ACC112 (cell line): ENCODE data around the gene MYD88.
"Not testable (repeated sequence)": the region's sequence is repeated elsewhere in the genome, so short reads cannot be mapped to it uniquely, and the experiment has no call there.

Experiments used
- H2AFZ ChIP-seq: fragments of 200-600 bp; sonication (generic); one replicate; pipeline ENCODE4 v1.6.0; 2017; ENCODE audit warnings: antibody characterized with exemption, low read length; ENCODE audit not compliant: unreplicated experiment
- H3K27ac ChIP-seq: fragments of 200-600 bp; sonication (generic); 2 replicates; pipeline ENCODE4 v1.5.1; 2014; ENCODE audit warnings: low read depth, mild to moderate bottlenecking, antibody characterized with exemption, low read length, moderate library complexity
- H3K27me3 ChIP-seq: fragments of 200-600 bp; sonication (generic); 2 replicates; pipeline ENCODE4 v1.6.1; 2014; ENCODE audit warnings: mild to moderate bottlenecking, antibody characterized with exemption, low read length, moderate library complexity, mixed read lengths; ENCODE audit not compliant: insufficient read depth
- H3K36me3 ChIP-seq: fragments of 200-600 bp; sonication (generic); 2 replicates; pipeline ENCODE4 v1.6.1; 2016; ENCODE audit warnings: mild to moderate bottlenecking, antibody characterized with exemption, low read length, moderate library complexity, mixed read lengths; ENCODE audit not compliant: insufficient read depth
- H3K4me1 ChIP-seq: fragments of 200-600 bp; sonication (generic); one replicate; pipeline ENCODE4 v1.6.1; 2016; ENCODE audit warnings: low read length, mixed read lengths; ENCODE audit not compliant: insufficient read depth, unreplicated experiment, control insufficient read depth
- H3K4me3 ChIP-seq: fragments of 200-600 bp; sonication (generic); 2 replicates; pipeline ENCODE4 v1.5.1; 2014; ENCODE audit warnings: mild to moderate bottlenecking, low read depth, low read length
- H3K79me2 ChIP-seq: fragments of 200-600 bp; sonication (generic); one replicate; pipeline ENCODE4 v1.6.0; 2016; ENCODE audit warnings: low read length; ENCODE audit not compliant: control insufficient read depth, unreplicated experiment, insufficient read depth

MYD88 gene

GRCh38 chr3:38127611-38128302 lies 10.7 kb upstream of the MYD88 start:
- no peak overlapping the region for H3K27ac ChIP-seq
- peaks cover 15% of the 10 kb centered on the region; the same call in 1 of the 2 replicates for H3K36me3 ChIP-seq
- H2AFZ ChIP-seq = no peak overlapping the region
- peaks cover 3% of the 10 kb centered on the region for H3K79me2 ChIP-seq
- no peak overlapping the region for H3K4me3 ChIP-seq
- no peaks in the 10 kb centered on the region for H3K4me1 ChIP-seq
- no peaks in the 10 kb centered on the region for H3K27me3 ChIP-seq

GRCh38 chr3:38128303-38128655 lies 10.2 kb upstream of the MYD88 start:
- H3K27me3 ChIP-seq = no peaks in the 10 kb centered on the region
- H2AFZ ChIP-seq = no peak overlapping the region
- H3K4me3 ChIP-seq = no peak overlapping the region
- no peak overlapping the region for H3K27ac ChIP-seq
- peaks cover 15% of the 10 kb centered on the region; the same call in 1 of the 2 replicates for H3K36me3 ChIP-seq
- peaks cover 4% of the 10 kb centered on the region for H3K4me1 ChIP-seq
- H3K79me2 ChIP-seq = peaks cover 3% of the 10 kb centered on the region

- peaks cover 15% of the 10 kb centered on the region; the same call in 1 of the 2 replicates for H3K36me3 ChIP-seq
- peaks cover 11% of the 10 kb centered on the region for H3K4me1 ChIP-seq
- H3K4me3 ChIP-seq = no peak overlapping the region
- peaks cover 3% of the 10 kb centered on the region for H3K79me2 ChIP-seq
- no peak overlapping the region for H3K27ac ChIP-seq
- H2AFZ ChIP-seq = no peak overlapping the region
- H3K27me3 ChIP-seq = no peaks in the 10 kb centered on the region
Observed at GRCh38 chr3:38129058-38129457, 9.4 kb upstream of the MYD88 start.

- Histone ChIP-seq H3K36me3 (peaks cover 19% of the 10 kb centered on the region; the same call in 1 of the 2 replicates), H3K27ac (no peak overlapping the region), H3K4me1 (peaks cover 13% of the 10 kb centered on the region), H3K27me3 (no peaks in the 10 kb centered on the region), H3K4me3 (no peak overlapping the region), H2AFZ (no peak overlapping the region), H3K79me2 (peaks cover 7% of the 10 kb centered on the region)
Observed at GRCh38 chr3:38130631-38131065, 7.8 kb upstream of the MYD88 start.

GRCh38 chr3:38131621-38132369 lies 6.7 kb upstream of the MYD88 start:
- Histone ChIP-seq H3K79me2 (peaks cover 18% of the 10 kb centered on the region), H3K4me3 (no peak overlapping the region), H3K36me3 (peaks cover 19% of the 10 kb centered on the region; the same call in 1 of the 2 replicates), H3K27ac (no peak overlapping the region), H3K4me1 (peaks cover 13% of the 10 kb centered on the region), H3K27me3 (no peaks in the 10 kb centered on the region), H2AFZ (no peak overlapping the region)

- Histone ChIP-seq H3K4me1 (peaks cover 20% of the 10 kb centered on the region), H3K36me3 (peaks cover 19% of the 10 kb centered on the region; the same call in 1 of the 2 replicates), H3K27me3 (no peaks in the 10 kb centered on the region), H3K4me3 (no peak overlapping the region), H3K27ac (no peak overlapping the region), H2AFZ (no peak overlapping the region), H3K79me2 (peaks cover 19% of the 10 kb centered on the region)
Observed at GRCh38 chr3:38133209-38133556, 5.3 kb upstream of the MYD88 start.

GRCh38 chr3:38133557-38134405 lies 4.7 kb upstream of the MYD88 start:
- Histone ChIP-seq H3K36me3 (peaks cover 16% of the 10 kb centered on the region; the same call in 1 of the 2 replicates), H2AFZ (no peak overlapping the region), H3K4me1 (peaks cover 21% of the 10 kb centered on the region), H3K4me3 (no peak overlapping the region), H3K27me3 (no peaks in the 10 kb centered on the region), H3K79me2 (peaks cover 21% of the 10 kb centered on the region), H3K27ac (no peak overlapping the region)

GRCh38 chr3:38134517-38135143 lies 3.8 kb upstream of the MYD88 start:
- not testable (repeated sequence) for H3K4me3 ChIP-seq, H3K27me3 ChIP-seq, H3K27ac ChIP-seq, H2AFZ ChIP-seq
- Histone ChIP-seq H3K4me1 (peaks cover 23% of the 10 kb centered on the region), H3K36me3 (peaks cover 12% of the 10 kb centered on the region; the same call in 1 of the 2 replicates), H3K79me2 (peaks cover 29% of the 10 kb centered on the region)

GRCh38 chr3:38135621-38136277 lies 2.7 kb upstream of the MYD88 start:
- Histone ChIP-seq H3K4me3 (peak overlapping the region; percentile 99), H3K4me1 (peaks cover 33% of the 10 kb centered on the region), H3K36me3 (peaks cover 12% of the 10 kb centered on the region; the same call in 1 of the 2 replicates), H3K79me2 (peaks cover 39% of the 10 kb centered on the region)
- H2AFZ ChIP-seq, H3K27me3 ChIP-seq, H3K27ac ChIP-seq: not testable (repeated sequence)

- Histone ChIP-seq H3K79me2 (peaks cover 37% of the 10 kb centered on the region), H2AFZ (peak overlapping the region; percentile 88)
Observed at GRCh38 chr3:38136393-38136776, 2.1 kb upstream of the MYD88 start.

More at GRCh38 chr3:38136393-38136776, 2.1 kb upstream of the MYD88 start:
- peaks cover 33% of the 10 kb centered on the region for H3K4me1 ChIP-seq
- H3K27me3 ChIP-seq = no peaks in the 10 kb centered on the region
- peak overlapping the region; percentile 99 for H3K4me3 ChIP-seq
- peak overlapping the region; percentile 12; the same call in 1 of the 2 replicates for H3K27ac ChIP-seq
- peaks cover 6% of the 10 kb centered on the region; the same call in 1 of the 2 replicates for H3K36me3 ChIP-seq
